MCF 10A (cell line): Measurements from ENCODE around the gene RIIAD1. TPM values are rescaled to one million over a fixed set of nuclear protein-coding genes. Genes with fewer than 3 reads are reported as not detected.

Experiments
- BruUV-seq: library from RNA; stranded (reverse); fragments of 400-500 nt; replicated peaks from 2 replicates; lab custom pipeline; 2021; lab: Mats Ljungman, UMichigan
- CTCF ChIA-PET: fragments of 300-600 bp; sonication (Branson Sonifier 250); formaldehyde crosslinking; extraction: SDS; loops from one replicate; lab custom pipeline; 2021; ENCODE audit warnings: antibody characterized with exemption, inconsistent platforms; lab: Yijun Ruan, JAX
- POLR2A ChIA-PET: fragments of 300-600, 350-650 bp; sonication (Branson Sonifier 250); formaldehyde crosslinking; extraction: SDS; loops from one replicate; lab custom pipeline; 2020; ENCODE audit warnings: antibody characterized with exemption, inconsistent platforms; lab: Yijun Ruan, JAX
- DNase-seq: peaks from one replicate; pipeline ENCODE4 v3.0.0-alpha.2; 2018; ENCODE audit not compliant: unreplicated experiment
- H3K27ac Mint-ChIP-seq: one replicate; pipeline ENCODE4 v1.8.0; 2022; ENCODE audit warnings: mild to moderate bottlenecking, low read depth, mixed read lengths; ENCODE audit not compliant: unreplicated experiment
- H3K27me3 Mint-ChIP-seq: one replicate; pipeline ENCODE4 v1.8.0; 2022; ENCODE audit warnings: mixed read lengths; ENCODE audit not compliant: insufficient read depth, unreplicated experiment
- H3K36me3 Mint-ChIP-seq: one replicate; pipeline ENCODE4 v1.8.0; 2022; ENCODE audit warnings: mild to moderate bottlenecking, moderate library complexity, mixed read lengths; ENCODE audit not compliant: insufficient read depth, unreplicated experiment
- H3K4me1 Mint-ChIP-seq: one replicate; pipeline ENCODE4 v1.8.0; 2022; ENCODE audit warnings: mixed read lengths; ENCODE audit not compliant: insufficient read depth, unreplicated experiment
- H3K4me3 Mint-ChIP-seq: one replicate; pipeline ENCODE4 v1.8.0; 2022; ENCODE audit warnings: mild to moderate bottlenecking, moderate library complexity, mixed read lengths; ENCODE audit not compliant: unreplicated experiment
- H3K9me3 Mint-ChIP-seq: one replicate; pipeline ENCODE4 v1.8.0; 2022; ENCODE audit warnings: mixed read lengths; ENCODE audit not compliant: unreplicated experiment
- CTCF ChIP-seq: fragments of 200-600 bp; IDR thresholded peaks from one replicate; pipeline ENCODE4 v1.8.0; 2022; ENCODE audit warnings: antibody characterized with exemption, mild to moderate bottlenecking; ENCODE audit not compliant: unreplicated experiment
- intact Hi-C: fragments of 100-400 bp; cut with micrococcal nuclease; formaldehyde crosslinking; loops from 2 replicates; pipeline ENCODE4 v1.14.1; 2022
- total RNA-seq: library from RNA; stranded (reverse); gene quantifications from 2 replicates; pipeline ENCODE4 v1.2.3, GENCODE V29; 2022

RIIAD1 gene
- total RNA-seq, 1 experiment from 2014 or later, result not detected

- no peak overlapping the region for H3K27ac Mint-ChIP-seq
- peaks cover 46% of the 10 kb centered on the region for H3K36me3 Mint-ChIP-seq
- DNase-seq, result no peak
- no peaks in the 10 kb centered on the region for H3K9me3 Mint-ChIP-seq
- intact Hi-C loops, result no loop called here
- BruUV-seq, result no TSS peak
- H3K27me3 Mint-ChIP-seq, result no peaks in the 10 kb centered on the region
- no peak overlapping the region for H3K4me3 Mint-ChIP-seq
- peaks cover 6% of the 10 kb centered on the region for H3K4me1 Mint-ChIP-seq
- TF ChIP-seq CTCF, result no peak
- CTCF ChIA-PET, result interaction anchor here (0.8 to 2.5 kb wide), 3 partner anchors 10 to 135 kb away, joined by 3 to 5 read pairs (median 4); no protein-coding TSS in a partner anchor
- POLR2A ChIA-PET, result interaction anchor here (0.6 kb wide), 2 partner anchors 42 to 118 kb away, joined by 3 read pairs; no protein-coding TSS in a partner anchor
Measured at GRCh38 chr1:151701515-151701914, 19.8 kb upstream of the RIIAD1 start.

DNA sequence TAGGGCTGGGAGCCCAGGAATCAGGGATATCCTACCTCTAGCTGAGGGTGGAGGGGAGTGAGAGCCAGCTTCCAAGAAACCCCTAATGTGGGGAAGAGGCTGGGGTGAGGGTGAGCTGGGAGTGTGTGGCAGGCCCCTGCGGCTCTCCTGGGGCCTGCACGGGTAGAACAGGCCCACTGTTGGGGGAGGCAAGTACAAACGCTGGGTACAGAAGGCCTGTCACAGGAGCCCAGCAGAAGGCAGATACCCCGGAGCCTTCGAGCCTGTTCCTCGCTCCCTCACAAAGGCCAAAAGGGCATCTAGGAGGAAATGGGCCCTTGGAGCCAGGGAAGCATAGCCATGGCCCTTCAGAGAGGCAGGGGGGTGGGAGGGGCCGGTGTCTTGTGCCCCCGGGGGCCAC is 18.4 kb upstream of the RIIAD1 start:
- Mint-ChIP-seq H3K36me3 (peaks cover 36% of the 10 kb centered on the region), H3K27me3 (no peaks in the 10 kb centered on the region), H3K4me1 (peaks cover 6% of the 10 kb centered on the region), H3K9me3 (no peaks in the 10 kb centered on the region), H3K27ac (no peak overlapping the region), H3K4me3 (no peak overlapping the region)
- BruUV-seq, result no TSS peak
- intact Hi-C loops, result no loop called here
- CTCF ChIA-PET, result no interaction called here
- no peak for DNase-seq
- POLR2A ChIA-PET, result no interaction called here
- no peak for TF ChIP-seq CTCF

DNA sequence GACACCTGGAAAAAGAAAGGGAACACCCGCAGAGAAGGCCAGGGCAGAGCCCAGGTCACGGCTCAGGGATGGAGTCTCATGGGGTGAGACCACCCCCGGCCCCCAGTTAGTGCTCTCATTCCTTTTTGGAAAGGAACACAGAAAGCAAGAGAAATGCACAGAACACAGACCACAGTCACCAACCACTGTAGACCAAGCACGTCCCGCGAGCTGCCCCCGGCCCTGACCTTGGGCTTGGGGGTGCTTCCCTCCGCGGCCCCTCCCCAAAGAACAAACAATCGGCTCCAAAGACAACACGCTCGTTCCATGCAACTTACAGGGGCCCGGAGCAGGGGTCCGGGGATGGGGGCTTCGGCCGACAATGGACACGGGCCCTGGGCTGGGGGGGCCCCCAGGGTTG is 17.5 kb upstream of the RIIAD1 start:
- TF ChIP-seq CTCF, result no peak
- Mint-ChIP-seq H3K9me3 (no peaks in the 10 kb centered on the region), H3K4me1 (peaks cover 6% of the 10 kb centered on the region), H3K27ac (no peak overlapping the region), H3K27me3 (no peaks in the 10 kb centered on the region), H3K4me3 (no peak overlapping the region), H3K36me3 (peaks cover 30% of the 10 kb centered on the region)
- POLR2A ChIA-PET, result no interaction called here
- intact Hi-C loops, result no loop called here
- DNase-seq, result no peak
- no TSS peak for BruUV-seq
- CTCF ChIA-PET, result no interaction called here

DNA sequence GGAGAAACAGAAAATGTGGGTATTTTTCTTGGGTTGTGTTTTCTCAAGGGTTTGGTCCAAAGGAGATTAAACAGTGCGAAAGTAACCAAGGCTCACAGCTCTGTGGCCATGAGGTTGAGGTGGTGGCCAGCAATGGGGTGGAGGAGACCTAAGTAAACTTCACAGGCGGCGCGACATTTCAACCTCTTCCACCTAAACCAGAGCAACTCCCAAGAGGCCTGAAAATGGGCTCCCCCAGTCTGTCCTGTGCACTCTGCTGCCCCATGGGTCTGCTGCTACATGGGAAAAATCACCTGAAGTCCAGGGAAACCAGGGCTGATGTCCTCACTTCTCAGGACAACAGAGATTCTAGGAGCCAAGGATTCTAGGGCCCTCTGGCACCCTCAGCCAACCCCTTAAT is 17.1 kb upstream of the RIIAD1 start:
- Mint-ChIP-seq H3K27me3 (no peaks in the 10 kb centered on the region), H3K4me1 (peaks cover 6% of the 10 kb centered on the region), H3K27ac (no peak overlapping the region), H3K4me3 (no peak overlapping the region), H3K36me3 (peaks cover 26% of the 10 kb centered on the region), H3K9me3 (no peaks in the 10 kb centered on the region)
- intact Hi-C loops, result no loop called here
- no peak for TF ChIP-seq CTCF
- ChIA-PET CTCF (no interaction called here), POLR2A (no interaction called here)
- DNase-seq, result no peak
- no TSS peak for BruUV-seq
